K562 (cell line): ENCODE results near the gene E2F2. TPM values are rescaled to one million over a fixed set of nuclear protein-coding genes. Genes with fewer than 3 reads are reported as not detected.

Source experiments
- ATAC-seq: fragments of 200-7000 bp; cut with Tn5 transposase; 3 replicates; pipeline ENCODE4 v1.9.1; 2020; ENCODE audit warnings: moderate library complexity
- BruUV-seq: library from RNA; stranded (reverse); fragments of 400-500 nt; replicated peaks from 2 replicates; lab custom pipeline; 2021; lab: Mats Ljungman, UMichigan
- CTCF ChIA-PET: fragments of 300-600 bp; formaldehyde crosslinking; extraction: SDS; loops from one replicate; lab custom pipeline; 2021; ENCODE audit warnings: low intra/inter-chr PET ratio; lab: Yijun Ruan, JAX
- POLR2A ChIA-PET: fragments of 300-600, 350-650 bp; sonication (Branson Sonifier 250); formaldehyde crosslinking; extraction: SDS; loops from one replicate; lab custom pipeline; 2021; ENCODE audit warnings: antibody characterized with exemption, inconsistent platforms; lab: Yijun Ruan, JAX
- DNase-seq, 4 experiments: peaks; one replicate each; pipeline versions ENCODE4 v3.0.0 to v3.0.0-alpha.2; 2011 to 2018; ENCODE audit warnings: low spot score in 3 of 4, mixed read lengths in 3 of 4; ENCODE audit errors: extremely low read depth in 1 of 4
- FAIRE-seq: peaks from 2 replicates; lab custom pipeline; 2011; peaks lifted over from hg19 to GRCh38; lab: Jason Lieb, UNC
- H2AFZ ChIP-seq: 2 replicates; pipeline ENCODE4 v1.6.0; 2011; ENCODE audit warnings: low read depth, low read length, control low read depth, inconsistent platforms
- H3K27ac ChIP-seq: fragments of 200-600 bp; 3 replicates; pipeline ENCODE4 v1.8.0; 2011; ENCODE audit warnings: low read depth, mild to moderate bottlenecking, control low read depth, inconsistent platforms, low read length, moderate library complexity, mixed read lengths; ENCODE audit errors: extremely low read depth
- H3K27me3 ChIP-seq, 2 experiments: fragments of 300-600 bp in 1 of 2; 2 replicates in 1 of 2; 3 replicates in 1 of 2; pipeline versions ENCODE4 v1.6.0 to v1.8.0; 2011; ENCODE audit warnings: inconsistent platforms in 2 of 2, low read length in 2 of 2, mild to moderate bottlenecking in 1 of 2, mixed read lengths in 1 of 2, moderate library complexity in 1 of 2; ENCODE audit not compliant: control insufficient read depth in 2 of 2, insufficient read depth in 2 of 2
- H3K36me3 ChIP-seq: fragments of 300-600 bp; 3 replicates; pipeline ENCODE4 v1.8.0; 2011; ENCODE audit warnings: mild to moderate bottlenecking, low read length, inconsistent platforms; ENCODE audit not compliant: control insufficient read depth, insufficient read depth
- H3K4me1 ChIP-seq, 2 experiments: fragments of 200-600 bp in 1 of 2; replicated peaks in 1 of 2; 2 replicates in 1 of 2; 3 replicates in 1 of 2; pipeline versions ENCODE4 v1.5.1 to v1.8.0; 2011; ENCODE audit warnings: inconsistent platforms in 2 of 2, low read length in 2 of 2, mild to moderate bottlenecking in 1 of 2, mixed read lengths in 1 of 2, moderate library complexity in 1 of 2; ENCODE audit not compliant: control insufficient read depth in 2 of 2, insufficient read depth in 2 of 2
- H3K4me2 ChIP-seq: 2 replicates; pipeline ENCODE4 v1.6.1; 2011; ENCODE audit warnings: low read length, control low read depth, inconsistent platforms, mixed read lengths; ENCODE audit not compliant: insufficient read depth
- H3K4me3 ChIP-seq: fragments of 200-600 bp; sonication (generic), shearing (Covaris generic); 2 replicates; pipeline ENCODE4 v1.5.1; 2016; ENCODE audit warnings: control low read depth, inconsistent platforms
- H3K79me2 ChIP-seq: fragments of 200-600 bp; 3 replicates; pipeline ENCODE4 v1.8.0; 2011; ENCODE audit warnings: low read length, inconsistent platforms; ENCODE audit not compliant: control insufficient read depth, insufficient read depth
- H3K9ac ChIP-seq, 2 experiments: 2 replicates each; pipeline versions ENCODE4 v1.6.0 to v1.6.1; 2011; ENCODE audit warnings: low read depth in 2 of 2, low read length in 2 of 2, control low read depth in 1 of 2, inconsistent platforms in 1 of 2, mild to moderate bottlenecking in 1 of 2, mixed read lengths in 1 of 2; ENCODE audit not compliant: insufficient read depth in 1 of 2
- H3K9me1 ChIP-seq: one replicate; pipeline ENCODE4 v1.6.0; 2011; ENCODE audit warnings: inconsistent platforms, mild to moderate bottlenecking, low read length, moderate library complexity; ENCODE audit not compliant: control insufficient read depth, insufficient read depth
- H3K9me3 ChIP-seq: replicated peaks from 2 replicates; pipeline ENCODE4 v1.5.1; 2011; ENCODE audit warnings: low read depth, low read length, inconsistent platforms; ENCODE audit not compliant: control insufficient read depth, insufficient read depth
- H4K20me1 ChIP-seq: replicated peaks from 2 replicates; pipeline ENCODE4 v1.6.1; 2011; ENCODE audit warnings: low read length, inconsistent platforms, mixed read lengths; ENCODE audit not compliant: control insufficient read depth, insufficient read depth
- ATF1 ChIP-seq, 2 experiments: fragments of 450-650 bp in 1 of 2; IDR thresholded peaks; 2 replicates each; pipeline ENCODE4 v1.6.1; 2016; ENCODE audit warnings: missing compliant biosample characterization in 1 of 2, missing genetic modification characterization in 1 of 2
- CCAR2 ChIP-seq: fragments of 200-400 bp; formaldehyde crosslinking; IDR thresholded peaks from 2 replicates; pipeline ENCODE4 v1.6.1; 2017; ENCODE audit warnings: mild to moderate bottlenecking, low read depth, low read length
- ELF1 ChIP-seq: fragments of 200-800 bp; sonication (Bioruptor generic); IDR thresholded peaks from 2 replicates; pipeline ENCODE4 v1.6.1; 2016; ENCODE audit warnings: missing genetic modification characterization, missing compliant biosample characterization
- HDAC2 ChIP-seq: fragments of 450-650 bp; IDR thresholded peaks from 2 replicates; pipeline ENCODE4 v1.6.1; 2016; ENCODE audit warnings: mild to moderate bottlenecking
- ILF3 ChIP-seq: fragments of 450-650 bp; IDR thresholded peaks from 2 replicates; pipeline ENCODE4 v1.6.1; 2018; ENCODE audit warnings: antibody characterized with exemption, mild to moderate bottlenecking, moderate library complexity, borderline replicate concordance
- KLF1 ChIP-seq: fragments of 450-650 bp; IDR thresholded peaks from 2 replicates; pipeline ENCODE4 v1.6.1; 2016; ENCODE audit warnings: missing genetic modification characterization, missing compliant biosample characterization
- MBD2 ChIP-seq: sonication (generic); IDR thresholded peaks from 2 replicates; pipeline ENCODE4 v1.6.1; 2016; ENCODE audit warnings: low read depth, borderline replicate concordance
- NRF1 ChIP-seq, 2 experiments: fragments of 450-650 bp; IDR thresholded peaks in 1 of 2; conservative IDR thresholded peaks in 1 of 2; 2 replicates each; pipeline ENCODE4 v1.6.1; 2014; ENCODE audit warnings: mild to moderate bottlenecking in 2 of 2
- PCBP2 ChIP-seq: fragments of 200-400 bp; formaldehyde crosslinking; IDR thresholded peaks from 2 replicates; pipeline ENCODE4 v1.6.1; 2018; ENCODE audit warnings: low read length, low read depth, mild to moderate bottlenecking, moderate library complexity; ENCODE audit not compliant: poor library complexity, severe bottlenecking
- RAD21 ChIP-seq, 2 experiments: fragments of 250-450 bp in 1 of 2; fragments of 450-650 bp in 1 of 2; sonication (Bioruptor Pico) in 1 of 2; formaldehyde crosslinking in 1 of 2; IDR thresholded peaks in 1 of 2; conservative IDR thresholded peaks in 1 of 2; 2 replicates each; pipeline versions ENCODE4 v1.4.0 to v1.8.0; 2020 to 2022; ENCODE audit warnings: mild to moderate bottlenecking in 2 of 2, moderate library complexity in 1 of 2
- RBBP5 ChIP-seq: fragments of 200-600 bp; sonication (generic); IDR thresholded peaks from 2 replicates; pipeline ENCODE4 v1.6.1; 2012; ENCODE audit warnings: borderline replicate concordance, mild to moderate bottlenecking, low read length, control low read depth, inconsistent platforms; ENCODE audit not compliant: insufficient read depth, poor library complexity, severe bottlenecking
- RBM25 ChIP-seq: fragments of 200-400 bp; formaldehyde crosslinking; IDR thresholded peaks from 2 replicates; pipeline ENCODE4 v1.6.1; 2018; ENCODE audit warnings: low read length, low read depth, moderate library complexity; ENCODE audit not compliant: severe bottlenecking
- ZNF764 ChIP-seq: fragments of 250-450 bp; sonication (Bioruptor Pico); IDR thresholded peaks from 2 replicates; pipeline ENCODE4 v1.4.0; 2020; ENCODE audit warnings: low read depth, mild to moderate bottlenecking, moderate library complexity
- ZSCAN29 ChIP-seq: fragments of 450-650 bp; IDR thresholded peaks from 2 replicates; pipeline ENCODE4 v1.6.1; 2017
- WGBS: fragments of 100-300 bp; shearing (Covaris generic); methylation state at CpG from one replicate; pipeline ENCODE4 v1.1.6; 2016; ENCODE audit warnings: low coverage, mixed read lengths; ENCODE audit not compliant: insufficient coverage; ENCODE audit errors: missing lambda C conversion rate; 5-methylcytosine and 5-hydroxymethylcytosine counted together
- in situ Hi-C: fragments of 300-500 bp; cut with MboI; formaldehyde crosslinking; loops from 4 replicates; pipeline ENCODE4 v1.15.0; 2018; ENCODE audit warnings: inconsistent platforms, mixed read lengths
- intact Hi-C: fragments of 100-400 bp; cut with micrococcal nuclease; formaldehyde crosslinking; loops from 2 replicates; pipeline ENCODE4 v1.14.2; 2022
- polyA plus RNA-seq, 8 experiments: library from polyadenylated mRNA; depleted of rRNA in 4 of 8; stranded (reverse) in 5 of 8; unstranded in 3 of 8; fragments of >200 nt; fragmentation: Nextera tagmentation in 2 of 8; fragmentation: Illumina TruSeq in 1 of 8; extraction: Ambion mirVana in 2 of 8; extraction: Trizol in 1 of 8; gene quantifications; 2 replicates each; pipeline versions ENCODE4 v1.2.1 to v1.2.3, GENCODE V29; 2011 to 2014; ENCODE audit warnings: inconsistent platforms in 1 of 8, missing spikeins in 1 of 8
- total RNA-seq, 7 experiments: library from RNA; depleted of rRNA in 6 of 7; stranded (reverse); fragments of >200 nt in 6 of 7; fragmentation: Illumina TruSeq in 2 of 7; extraction: Trizol in 2 of 7; gene quantifications; 2 replicates each; pipeline versions ENCODE4 v1.2.1 to v1.2.3, GENCODE V29; 2011 to 2021; ENCODE audit warnings: low replicate concordance in 1 of 7
- TF ChIP-seq, protein P1 (sequence below): fragments of 250-450 bp; sonication (Bioruptor Pico); IDR thresholded peaks from 2 replicates; pipeline ENCODE4 v1.5.0; 2020; ENCODE audit warnings: mild to moderate bottlenecking
- TF ChIP-seq, protein P2 (sequence below): fragments of 250-450 bp; sonication (Bioruptor Pico); IDR thresholded peaks from 2 replicates; pipeline ENCODE4 v1.8.0; 2022; ENCODE audit warnings: moderate library complexity, mild to moderate bottlenecking, inconsistent platforms
- TF ChIP-seq, protein P3 (sequence below): sonication (generic); formaldehyde crosslinking; IDR thresholded peaks from 2 replicates; pipeline ENCODE4 v1.8.1; 2023; ENCODE audit warnings: mild to moderate bottlenecking, missing genetic modification reagents, moderate library complexity
- TF ChIP-seq, protein P4 (sequence below): fragments of 450-650 bp; IDR thresholded peaks from 2 replicates; pipeline ENCODE4 v1.6.1; 2016

E2F2 gene
- total and polyA plus RNA-seq, 9 of the 15 experiments (the other 6 are each of a cell fraction or from before 2014, with no cell fraction given), result 3.1 to 25.3 (median 11.4) TPM

DNA sequence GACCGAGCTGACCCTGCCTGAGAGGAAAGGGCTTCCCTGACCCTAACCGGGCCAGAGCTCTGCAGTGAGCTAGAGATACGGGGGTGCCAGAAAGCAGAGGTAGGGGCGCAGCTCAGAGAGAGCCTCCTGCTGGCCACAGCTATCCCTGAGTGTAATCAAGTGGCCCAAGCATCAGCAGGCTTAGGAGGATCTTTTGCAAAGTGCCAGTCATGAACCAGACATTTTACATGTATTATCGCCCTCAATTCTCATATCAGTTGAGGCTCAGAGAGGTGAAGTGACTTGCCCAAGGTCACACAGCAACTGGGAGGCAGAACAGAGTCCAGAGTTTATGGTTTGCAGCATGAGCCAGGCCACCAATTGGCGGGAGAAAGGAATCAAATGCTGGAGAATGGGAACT is 35.3 kb upstream of the E2F2 start:
- FAIRE-seq (no peak), DNase-seq (peak in 2 of 4 experiments; percentile 31 to 50), ATAC-seq (peak; percentile 14; the same call in 2 of the 3 replicates)
- Histone ChIP-seq H3K27ac (no peak overlapping the region), H3K4me1 (peaks cover 41 to 44% of the 10 kb centered on the region in 2 experiments), H3K79me2 (no peaks in the 10 kb centered on the region), H4K20me1 (no peaks in the 10 kb centered on the region), H3K9ac (no peak overlapping the region), H3K9me1 (no peaks in the 10 kb centered on the region), H3K4me3 (no peak overlapping the region), H3K27me3 (no peaks in the 10 kb centered on the region), H3K9me3 (no peaks in the 10 kb centered on the region), H3K36me3 (no peaks in the 10 kb centered on the region), H2AFZ (no peak overlapping the region), H3K4me2 (no peak overlapping the region)
- POLR2A ChIA-PET, result interaction anchor here (0.6 to 1.2 kb wide), 2 partner anchors 8 to 32 kb away, joined by 3 read pairs; no protein-coding TSS in a partner anchor
- WGBS, result 33% methylated on average over 6 of the region's 6 CpGs
- CTCF ChIA-PET, result no interaction called here
- BruUV-seq, result no TSS peak
- intact Hi-C loops, result loop anchor here (2.0 kb wide), 1 partner anchor 18 kb away; no protein-coding TSS in a partner anchor
- in situ Hi-C loops, result no loop called here
- TF ChIP-seq KLF1 (tag) (no peak), ZSCAN29 (no peak), CCAR2 (no peak), HDAC2 (peak; percentile 84), ILF3 (no peak), MBD2 (no peak), NRF1 (conservative IDR thresholded peaks at IDR 0.05 in 1 of 2, IDR thresholded peaks at IDR 0.05 in 1 of 2) (no peak), RBM25 (peak; percentile 89), ELF1 (tag) (no peak), PCBP2 (no peak), RBBP5 (no peak), ZNF764 (CRISPR knock-in tag) (no peak), RAD21 (CRISPR knock-in tag; conservative IDR thresholded peaks at IDR 0.05 in 1 of 2, IDR thresholded peaks at IDR 0.05 in 1 of 2) (no peak; a peak in 1 of 4 replicates), ATF1 (CRISPR knock-in tag; IDR thresholded peaks at IDR 0.05) (no peak), ATF1 (tag; IDR thresholded peaks at IDR 0.05) (no peak)
- TF ChIP-seq, protein P1, sequence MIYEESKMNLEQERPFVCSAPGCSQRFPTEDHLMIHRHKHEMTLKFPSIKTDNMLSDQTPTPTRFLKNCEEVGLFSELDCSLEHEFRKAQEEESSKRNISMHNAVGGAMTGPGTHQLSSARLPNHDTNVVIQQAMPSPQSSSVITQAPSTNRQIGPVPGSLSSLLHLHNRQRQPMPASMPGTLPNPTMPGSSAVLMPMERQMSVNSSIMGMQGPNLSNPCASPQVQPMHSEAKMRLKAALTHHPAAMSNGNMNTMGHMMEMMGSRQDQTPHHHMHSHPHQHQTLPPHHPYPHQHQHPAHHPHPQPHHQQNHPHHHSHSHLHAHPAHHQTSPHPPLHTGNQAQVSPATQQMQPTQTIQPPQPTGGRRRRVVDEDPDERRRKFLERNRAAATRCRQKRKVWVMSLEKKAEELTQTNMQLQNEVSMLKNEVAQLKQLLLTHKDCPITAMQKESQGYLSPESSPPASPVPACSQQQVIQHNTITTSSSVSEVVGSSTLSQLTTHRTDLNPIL (CRISPR knock-in tag), result no peak
- TF ChIP-seq, protein P2, sequence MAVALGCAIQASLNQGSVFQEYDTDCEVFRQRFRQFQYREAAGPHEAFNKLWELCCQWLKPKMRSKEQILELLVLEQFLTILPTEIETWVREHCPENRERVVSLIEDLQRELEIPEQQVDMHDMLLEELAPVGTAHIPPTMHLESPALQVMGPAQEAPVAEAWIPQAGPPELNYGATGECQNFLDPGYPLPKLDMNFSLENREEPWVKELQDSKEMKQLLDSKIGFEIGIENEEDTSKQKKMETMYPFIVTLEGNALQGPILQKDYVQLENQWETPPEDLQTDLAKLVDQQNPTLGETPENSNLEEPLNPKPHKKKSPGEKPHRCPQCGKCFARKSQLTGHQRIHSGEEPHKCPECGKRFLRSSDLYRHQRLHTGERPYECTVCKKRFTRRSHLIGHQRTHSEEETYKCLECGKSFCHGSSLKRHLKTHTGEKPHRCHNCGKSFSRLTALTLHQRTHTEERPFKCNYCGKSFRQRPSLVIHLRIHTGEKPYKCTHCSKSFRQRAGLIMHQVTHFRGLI (CRISPR knock-in tag), result no peak
- TF ChIP-seq, protein P3, sequence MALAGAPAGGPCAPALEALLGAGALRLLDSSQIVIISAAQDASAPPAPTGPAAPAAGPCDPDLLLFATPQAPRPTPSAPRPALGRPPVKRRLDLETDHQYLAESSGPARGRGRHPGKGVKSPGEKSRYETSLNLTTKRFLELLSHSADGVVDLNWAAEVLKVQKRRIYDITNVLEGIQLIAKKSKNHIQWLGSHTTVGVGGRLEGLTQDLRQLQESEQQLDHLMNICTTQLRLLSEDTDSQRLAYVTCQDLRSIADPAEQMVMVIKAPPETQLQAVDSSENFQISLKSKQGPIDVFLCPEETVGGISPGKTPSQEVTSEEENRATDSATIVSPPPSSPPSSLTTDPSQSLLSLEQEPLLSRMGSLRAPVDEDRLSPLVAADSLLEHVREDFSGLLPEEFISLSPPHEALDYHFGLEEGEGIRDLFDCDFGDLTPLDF (CRISPR knock-in tag), result no peak
- TF ChIP-seq, protein P4, sequence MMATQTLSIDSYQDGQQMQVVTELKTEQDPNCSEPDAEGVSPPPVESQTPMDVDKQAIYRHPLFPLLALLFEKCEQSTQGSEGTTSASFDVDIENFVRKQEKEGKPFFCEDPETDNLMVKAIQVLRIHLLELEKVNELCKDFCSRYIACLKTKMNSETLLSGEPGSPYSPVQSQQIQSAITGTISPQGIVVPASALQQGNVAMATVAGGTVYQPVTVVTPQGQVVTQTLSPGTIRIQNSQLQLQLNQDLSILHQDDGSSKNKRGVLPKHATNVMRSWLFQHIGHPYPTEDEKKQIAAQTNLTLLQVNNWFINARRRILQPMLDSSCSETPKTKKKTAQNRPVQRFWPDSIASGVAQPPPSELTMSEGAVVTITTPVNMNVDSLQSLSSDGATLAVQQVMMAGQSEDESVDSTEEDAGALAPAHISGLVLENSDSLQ, result peak; percentile 37; the same call in 1 of the 2 replicates
